ENCODE measurements around the gene MAP4K2. TPM values are rescaled to one million over a fixed set of nuclear protein-coding genes. Genes with fewer than 3 reads are reported as not detected.

Gene MAP4K2
- total RNA-seq, 1 experiment from 2014 or later, result 24.7 TPM

DNA sequence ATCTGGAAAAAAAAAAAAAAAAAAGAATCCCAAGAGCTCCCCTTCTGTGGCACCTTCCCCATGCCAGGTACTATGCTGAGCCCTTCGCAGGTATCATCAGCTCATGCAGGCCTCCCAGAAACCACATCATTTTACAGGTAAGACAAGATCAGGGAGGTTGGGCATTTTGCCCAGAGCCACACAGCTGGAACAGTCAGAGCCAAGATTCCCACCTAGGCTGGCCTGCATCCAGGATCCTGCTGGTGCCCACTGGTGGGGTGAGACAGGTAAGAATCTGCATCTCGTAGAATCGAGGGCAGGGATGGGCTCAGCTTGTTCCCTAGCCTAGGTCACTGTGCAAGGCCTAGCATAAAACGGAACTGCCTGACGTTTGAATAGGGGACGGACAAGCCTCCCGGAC, 23.0 kb upstream of the MAP4K2 start:
- H3K9ac ChIP-seq (ENCODE audit: extremely low read depth, insufficient read length, low read length), result no peak overlapping the region
- H3K56ac ChIP-seq (ENCODE audit: insufficient read length, low read depth, low read length), result no peak overlapping the region
- no peak overlapping the region for H3K4ac ChIP-seq (ENCODE audit: low read depth, low read length)
- no peak overlapping the region for H3T11ph ChIP-seq (ENCODE audit: low read length)
- no peak overlapping the region for H2BK15ac ChIP-seq (ENCODE audit: low read depth, low read length)
- no peak overlapping the region for H2BK5ac ChIP-seq (ENCODE audit: insufficient read length, low read length)
- no peak for DNase-seq
- H3K18ac ChIP-seq (ENCODE audit: insufficient read length, low read depth, low read length), result no peak overlapping the region
- no peak overlapping the region for H2AK5ac ChIP-seq (ENCODE audit: insufficient read length, low read length)
- no CpG with 5 or more reads among the region's 7 CpGs for whole genome bisulfite sequencing (ENCODE audit: extremely low coverage, insufficient read length, low lambda C conversion rate)
- Mint-ChIP-seq H3K9me3 (no peaks in the 10 kb centered on the region), H3K4me1 (peaks cover 0 to 2% of the 10 kb centered on the region in 2 experiments; a peak in 2 of 4 replicates), H3K27me3 (ENCODE audit: low read depth) (no peaks in the 10 kb centered on the region; the same call in 1 of the 2 replicates), H3K36me3 (ENCODE audit: insufficient read depth in 1 of 3, low read depth in 3 of 3) (peaks cover 0 to 59% (median 21%) of the 10 kb centered on the region in 3 experiments; a peak in 5 of 7 replicates), H3K4me3 (no peak overlapping the region), H3K27ac (peak overlapping the region in 1 of 3 experiments; percentile 76; a peak in 1 of 7 replicates)
- H3K9me3 ChIP-seq (ENCODE audit: control insufficient read depth, low read depth, low read length), result no peaks in the 10 kb centered on the region
- TF ChIP-seq, protein P1, sequence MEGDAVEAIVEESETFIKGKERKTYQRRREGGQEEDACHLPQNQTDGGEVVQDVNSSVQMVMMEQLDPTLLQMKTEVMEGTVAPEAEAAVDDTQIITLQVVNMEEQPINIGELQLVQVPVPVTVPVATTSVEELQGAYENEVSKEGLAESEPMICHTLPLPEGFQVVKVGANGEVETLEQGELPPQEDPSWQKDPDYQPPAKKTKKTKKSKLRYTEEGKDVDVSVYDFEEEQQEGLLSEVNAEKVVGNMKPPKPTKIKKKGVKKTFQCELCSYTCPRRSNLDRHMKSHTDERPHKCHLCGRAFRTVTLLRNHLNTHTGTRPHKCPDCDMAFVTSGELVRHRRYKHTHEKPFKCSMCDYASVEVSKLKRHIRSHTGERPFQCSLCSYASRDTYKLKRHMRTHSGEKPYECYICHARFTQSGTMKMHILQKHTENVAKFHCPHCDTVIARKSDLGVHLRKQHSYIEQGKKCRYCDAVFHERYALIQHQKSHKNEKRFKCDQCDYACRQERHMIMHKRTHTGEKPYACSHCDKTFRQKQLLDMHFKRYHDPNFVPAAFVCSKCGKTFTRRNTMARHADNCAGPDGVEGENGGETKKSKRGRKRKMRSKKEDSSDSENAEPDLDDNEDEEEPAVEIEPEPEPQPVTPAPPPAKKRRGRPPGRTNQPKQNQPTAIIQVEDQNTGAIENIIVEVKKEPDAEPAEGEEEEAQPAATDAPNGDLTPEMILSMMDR (conservative IDR thresholded peaks at IDR 0.05), result no peak
- no peaks in the 10 kb centered on the region for H3K27me3 ChIP-seq (ENCODE audit: insufficient read depth, low read length)
- no peak overlapping the region for H2AFZ ChIP-seq (ENCODE audit: low read length)
- no peak overlapping the region for H2BK20ac ChIP-seq (ENCODE audit: low read depth, low read length, poor library complexity, severe bottlenecking)
- H4K20me1 ChIP-seq (ENCODE audit: control insufficient read depth, insufficient read depth, insufficient read length), result no peaks in the 10 kb centered on the region
- no peak overlapping the region for H4K5ac ChIP-seq (ENCODE audit: insufficient read length, low read depth, low read length)
- no peak overlapping the region for H2BK120ac ChIP-seq (ENCODE audit: low read depth, low read length, poor library complexity, severe bottlenecking)
- no peaks in the 10 kb centered on the region for H3K23me2 ChIP-seq (ENCODE audit: insufficient read length, low read depth, low read length, poor library complexity, severe bottlenecking)
- H3K4me2 ChIP-seq (ENCODE audit: insufficient read depth, insufficient read length, low read length), result no peak overlapping the region
- H4K91ac ChIP-seq (ENCODE audit: insufficient read length, low read depth, low read length), result no peak overlapping the region
- H3K4me1 ChIP-seq (ENCODE audit: insufficient read depth, low read length), result no peaks in the 10 kb centered on the region
- no peaks in the 10 kb centered on the region for H3K79me2 ChIP-seq (ENCODE audit: insufficient read depth, low read length)
- no peak overlapping the region for H4K8ac ChIP-seq (replicated peaks; ENCODE audit: insufficient read length, low read depth, low read length)
- H3K23ac ChIP-seq (ENCODE audit: insufficient read length, low read depth, low read length), result no peak overlapping the region
- H3K27ac ChIP-seq (ENCODE audit: insufficient read length, low read depth, low read length), result no peak overlapping the region
- no peak overlapping the region for H2BK12ac ChIP-seq (ENCODE audit: insufficient read length, low read depth, low read length)
- no peaks in the 10 kb centered on the region for H3K79me1 ChIP-seq (ENCODE audit: insufficient read depth, low read depth, low read length, poor library complexity, severe bottlenecking)
- H3K14ac ChIP-seq (ENCODE audit: insufficient read depth, low read length), result no peak overlapping the region

Data from H9 (cell line).